Nephron progenitor cell (in vitro differentiated cells): ENCODE measurements around the gene HSD17B3.

Experiments used
- DNase-seq: peaks from one replicate; pipeline ENCODE4 v3.0.0; 2021
- H3K27ac Mint-ChIP-seq: 2 replicates; pipeline ENCODE4 v1.8.0; 2021; ENCODE audit warnings: mild to moderate bottlenecking, moderate library complexity, mixed read lengths
- H3K27me3 Mint-ChIP-seq: 2 replicates; pipeline ENCODE4 v1.8.0; 2021; ENCODE audit warnings: mild to moderate bottlenecking, low read depth, mixed read lengths; ENCODE audit not compliant: poor library complexity
- H3K36me3 Mint-ChIP-seq: 2 replicates; pipeline ENCODE4 v1.8.0; 2021; ENCODE audit warnings: low read depth, mixed read lengths
- H3K4me1 Mint-ChIP-seq: 2 replicates; pipeline ENCODE4 v1.8.0; 2021; ENCODE audit warnings: mixed read lengths
- H3K4me3 Mint-ChIP-seq: 2 replicates; pipeline ENCODE4 v1.8.0; 2021; ENCODE audit warnings: mild to moderate bottlenecking, moderate library complexity, mixed read lengths
- H3K9me3 Mint-ChIP-seq: 2 replicates; pipeline ENCODE4 v1.8.0; 2021; ENCODE audit warnings: mild to moderate bottlenecking, moderate library complexity, mixed read lengths
- TF ChIP-seq, protein P1 (sequence below): fragments of 200-600 bp; sonication (generic); IDR thresholded peaks from 2 replicates; pipeline ENCODE4 v1.5.0; 2021; ENCODE audit warnings: antibody characterized with exemption

HSD17B3 gene

GRCh38 chr9:96209407-96210271, 92.3 kb downstream of the HSD17B3 start:
- Mint-ChIP-seq H3K27me3 (peaks cover 16% of the 10 kb centered on the region), H3K27ac (no peak overlapping the region), H3K4me3 (no peak overlapping the region), H3K4me1 (no peaks in the 10 kb centered on the region), H3K9me3 (peaks cover 22% of the 10 kb centered on the region), H3K36me3 (peaks cover 4% of the 10 kb centered on the region)
- TF ChIP-seq, protein P1, sequence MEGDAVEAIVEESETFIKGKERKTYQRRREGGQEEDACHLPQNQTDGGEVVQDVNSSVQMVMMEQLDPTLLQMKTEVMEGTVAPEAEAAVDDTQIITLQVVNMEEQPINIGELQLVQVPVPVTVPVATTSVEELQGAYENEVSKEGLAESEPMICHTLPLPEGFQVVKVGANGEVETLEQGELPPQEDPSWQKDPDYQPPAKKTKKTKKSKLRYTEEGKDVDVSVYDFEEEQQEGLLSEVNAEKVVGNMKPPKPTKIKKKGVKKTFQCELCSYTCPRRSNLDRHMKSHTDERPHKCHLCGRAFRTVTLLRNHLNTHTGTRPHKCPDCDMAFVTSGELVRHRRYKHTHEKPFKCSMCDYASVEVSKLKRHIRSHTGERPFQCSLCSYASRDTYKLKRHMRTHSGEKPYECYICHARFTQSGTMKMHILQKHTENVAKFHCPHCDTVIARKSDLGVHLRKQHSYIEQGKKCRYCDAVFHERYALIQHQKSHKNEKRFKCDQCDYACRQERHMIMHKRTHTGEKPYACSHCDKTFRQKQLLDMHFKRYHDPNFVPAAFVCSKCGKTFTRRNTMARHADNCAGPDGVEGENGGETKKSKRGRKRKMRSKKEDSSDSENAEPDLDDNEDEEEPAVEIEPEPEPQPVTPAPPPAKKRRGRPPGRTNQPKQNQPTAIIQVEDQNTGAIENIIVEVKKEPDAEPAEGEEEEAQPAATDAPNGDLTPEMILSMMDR = no peak
- DNase-seq = no peak

DNA sequence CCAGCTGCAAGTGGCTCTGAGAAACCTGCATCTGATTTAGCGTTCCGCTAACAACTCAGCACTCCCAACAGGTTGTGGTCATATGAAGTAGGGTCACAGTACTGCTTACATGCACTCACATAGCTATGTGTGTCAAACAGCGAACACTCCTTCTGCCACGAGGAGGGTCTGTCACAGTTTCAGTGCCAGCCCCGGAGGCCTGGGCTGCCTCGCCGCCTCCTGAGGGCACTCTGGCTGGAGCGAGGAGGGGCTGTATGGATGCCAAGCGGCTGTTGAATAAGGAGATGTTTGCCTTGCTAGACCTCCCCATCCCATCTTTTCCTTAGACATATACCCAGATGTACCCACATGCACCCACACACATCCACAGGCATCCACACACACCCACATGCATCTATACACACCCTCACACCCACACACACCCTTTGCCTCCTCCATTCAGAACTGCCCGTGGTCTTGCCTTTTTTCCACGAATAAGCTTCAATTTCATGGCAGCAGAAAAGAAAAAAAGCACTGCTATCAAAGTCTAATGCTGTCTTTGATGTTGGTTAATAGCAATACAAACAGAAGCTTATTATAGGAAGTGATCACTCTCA, 95.7 kb downstream of the HSD17B3 start:
- no peak for DNase-seq
- peaks cover 23% of the 10 kb centered on the region for H3K9me3 Mint-ChIP-seq

GRCh38 chr9:96204853-96205252, 97.1 kb downstream of the HSD17B3 start:
- peaks cover 12% of the 10 kb centered on the region for H3K4me1 Mint-ChIP-seq
- no peak overlapping the region for H3K27ac Mint-ChIP-seq
- DNase-seq = no peak
- H3K9me3 Mint-ChIP-seq = peaks cover 23% of the 10 kb centered on the region
- peaks cover 14% of the 10 kb centered on the region for H3K27me3 Mint-ChIP-seq
- H3K4me3 Mint-ChIP-seq = no peak overlapping the region
- no peaks in the 10 kb centered on the region for H3K36me3 Mint-ChIP-seq
- TF ChIP-seq, protein P1 = no peak

More for the DNA sequence above, 95.7 kb downstream of the HSD17B3 start:
- H3K27me3 Mint-ChIP-seq = peaks cover 18% of the 10 kb centered on the region
- H3K4me1 Mint-ChIP-seq = peaks cover 6% of the 10 kb centered on the region
- H3K36me3 Mint-ChIP-seq = no peaks in the 10 kb centered on the region
- H3K27ac Mint-ChIP-seq = no peak overlapping the region
- TF ChIP-seq, protein P1 = no peak
- H3K4me3 Mint-ChIP-seq = no peak overlapping the region

GRCh38 chr9:96203867-96204501, 98.0 kb downstream of the HSD17B3 start:
- no peak overlapping the region for H3K27ac Mint-ChIP-seq
- TF ChIP-seq, protein P1 = no peak
- H3K9me3 Mint-ChIP-seq = peaks cover 23% of the 10 kb centered on the region
- no peak overlapping the region for H3K4me3 Mint-ChIP-seq
- H3K36me3 Mint-ChIP-seq = no peaks in the 10 kb centered on the region
- DNase-seq = peak; percentile 10
- H3K4me1 Mint-ChIP-seq = peaks cover 12% of the 10 kb centered on the region
- H3K27me3 Mint-ChIP-seq = peaks cover 10% of the 10 kb centered on the region

- peaks cover 12% of the 10 kb centered on the region for H3K4me1 Mint-ChIP-seq
- no peak for DNase-seq
- no peak overlapping the region for H3K27ac Mint-ChIP-seq
- H3K9me3 Mint-ChIP-seq = peaks cover 23% of the 10 kb centered on the region
- H3K27me3 Mint-ChIP-seq = peaks cover 5% of the 10 kb centered on the region
- H3K4me3 Mint-ChIP-seq = no peak overlapping the region
- TF ChIP-seq, protein P1 = no peak
- H3K36me3 Mint-ChIP-seq = no peaks in the 10 kb centered on the region
Observed at GRCh38 chr9:96202971-96203780, 98.8 kb downstream of the HSD17B3 start.
